ENCODE data around the gene C11orf21. TPM values are rescaled to one million over a fixed set of nuclear protein-coding genes. Genes with fewer than 3 reads are reported as not detected.

C11orf21 gene
- polyA plus RNA-seq, 1 experiment = not detected

GRCh38 chr11:2319791-2320472 lies 18.2 kb upstream of the C11orf21 start:
- POLR2A ChIA-PET = no interaction called here
- CTCF ChIA-PET = no interaction called here

GRCh38 chr11:2318707-2319106 lies 17.0 kb upstream of the C11orf21 start:
- POLR2A ChIA-PET = no interaction called here
- H3K4me3 ChIP-seq (ENCODE audit: low read depth, low read length) = no peak overlapping the region
- H3K27me3 ChIP-seq (ENCODE audit: control insufficient read depth, insufficient read depth, low read length) = no peaks in the 10 kb centered on the region
- TF ChIP-seq CTCF (IDR thresholded peaks at IDR 0.05; ENCODE audit: insufficient read depth, low read depth, low read length) = no peak
- no peaks in the 10 kb centered on the region for H3K36me3 ChIP-seq (ENCODE audit: control insufficient read depth, insufficient read depth, low read length)
- no peak for DNase-seq (ENCODE audit: low read depth)
- CTCF ChIA-PET = interaction anchor here (1.0 kb wide), 1 partner anchor 13 kb away, joined by 6 read pairs; no protein-coding TSS in a partner anchor

More at GRCh38 chr11:2319791-2320472, 18.2 kb upstream of the C11orf21 start:
- H3K4me3 ChIP-seq (ENCODE audit: low read depth, low read length) = no peak overlapping the region
- H3K27me3 ChIP-seq (ENCODE audit: control insufficient read depth, insufficient read depth, low read length) = no peaks in the 10 kb centered on the region
- no peak for TF ChIP-seq CTCF (IDR thresholded peaks at IDR 0.05; ENCODE audit: insufficient read depth, low read depth, low read length)
- no peak for DNase-seq (ENCODE audit: low read depth)
- H3K36me3 ChIP-seq (ENCODE audit: control insufficient read depth, insufficient read depth, low read length) = no peaks in the 10 kb centered on the region

GRCh38 chr11:2318123-2318522 lies 16.4 kb upstream of the C11orf21 start:
- Histone ChIP-seq H3K27me3 (ENCODE audit: control insufficient read depth, insufficient read depth, low read length) (no peaks in the 10 kb centered on the region), H3K4me3 (ENCODE audit: low read depth, low read length) (no peak overlapping the region), H3K36me3 (ENCODE audit: control insufficient read depth, insufficient read depth, low read length) (no peaks in the 10 kb centered on the region)
- DNase-seq (ENCODE audit: low read depth) = no peak
- ChIA-PET POLR2A (no interaction called here), CTCF (interaction anchor here (1.0 kb wide), 1 partner anchor 12 kb away, joined by 6 read pairs; no protein-coding TSS in a partner anchor)
- no peak for TF ChIP-seq CTCF (IDR thresholded peaks at IDR 0.05; ENCODE audit: insufficient read depth, low read depth, low read length)

GRCh38 chr11:2317354-2318050 lies 15.8 kb upstream of the C11orf21 start:
- H3K4me3 ChIP-seq (ENCODE audit: low read depth, low read length) = no peak overlapping the region
- H3K36me3 ChIP-seq (ENCODE audit: control insufficient read depth, insufficient read depth, low read length) = no peaks in the 10 kb centered on the region
- POLR2A ChIA-PET = no interaction called here
- no peak for DNase-seq (ENCODE audit: low read depth)
- TF ChIP-seq CTCF (IDR thresholded peaks at IDR 0.05; ENCODE audit: insufficient read depth, low read depth, low read length) = no peak
- CTCF ChIA-PET = interaction anchor here (1.0 to 1.6 kb wide), 2 partner anchors 12 to 103 kb away, joined by 3 to 6 read pairs; no protein-coding TSS in a partner anchor
- no peaks in the 10 kb centered on the region for H3K27me3 ChIP-seq (ENCODE audit: control insufficient read depth, insufficient read depth, low read length)

GRCh38 chr11:2316963-2317244 lies 15.2 kb upstream of the C11orf21 start:
- Histone ChIP-seq H3K36me3 (ENCODE audit: control insufficient read depth, insufficient read depth, low read length) (no peaks in the 10 kb centered on the region), H3K27me3 (ENCODE audit: control insufficient read depth, insufficient read depth, low read length) (no peaks in the 10 kb centered on the region), H3K4me3 (ENCODE audit: low read depth, low read length) (no peak overlapping the region)
- POLR2A ChIA-PET = no interaction called here
- no peak for TF ChIP-seq CTCF (IDR thresholded peaks at IDR 0.05; ENCODE audit: insufficient read depth, low read depth, low read length)
- DNase-seq (ENCODE audit: low read depth) = no peak
- CTCF ChIA-PET = interaction anchor here (1.6 to 2.5 kb wide), 2 partner anchors 11 to 104 kb away, joined by 3 to 12 read pairs; no protein-coding TSS in a partner anchor
